Skeletal muscle tissue (tissue), 4 donors: ENCODE data around the gene OR52M1. TPM values are rescaled to one million over a fixed set of nuclear protein-coding genes. Genes with fewer than 3 reads are reported as not detected.
"Not testable (repeated sequence)": the region's sequence is repeated elsewhere in the genome, so short reads cannot be mapped to it uniquely, and the experiment has no call there.

ENCODE experiments used
- H3K27ac ChIP-seq: one replicate; pipeline ENCODE4 v1.7.0; 2013; ENCODE audit warnings: mild to moderate bottlenecking, low read depth, low read length, inconsistent platforms
- H3K27me3 ChIP-seq, 3 donors: one replicate each; pipeline ENCODE4 v1.7.0; 2013; ENCODE audit warnings: low read length in 3 of 3; ENCODE audit not compliant: control insufficient read depth in 3 of 3, insufficient read depth in 3 of 3
- H3K36me3 ChIP-seq, 3 donors: one replicate each; pipeline ENCODE4 v1.7.0; 2013; ENCODE audit warnings: low read length in 3 of 3; ENCODE audit not compliant: control insufficient read depth in 3 of 3, insufficient read depth in 3 of 3
- H3K4me1 ChIP-seq, 3 donors: one replicate each; pipeline ENCODE4 v1.7.0; 2013; ENCODE audit warnings: low read length in 3 of 3, mild to moderate bottlenecking in 3 of 3; ENCODE audit not compliant: control insufficient read depth in 3 of 3, insufficient read depth in 3 of 3
- H3K4me3 ChIP-seq, 3 donors: one replicate each; pipeline ENCODE4 v1.7.0; 2013; ENCODE audit warnings: low read length in 3 of 3
- H3K9ac ChIP-seq, 3 donors: one replicate each; pipeline ENCODE4 v1.7.0; 2013; ENCODE audit warnings: low read length in 3 of 3, mild to moderate bottlenecking in 3 of 3, moderate library complexity in 2 of 3, low read depth in 1 of 3
- H3K9me3 ChIP-seq, 3 donors: one replicate each; pipeline ENCODE4 v1.7.0; 2013; ENCODE audit warnings: low read length in 3 of 3; ENCODE audit not compliant: control insufficient read depth in 3 of 3
- total RNA-seq: library from RNA; depleted of rRNA; stranded (reverse); fragments of >200 nt; gene quantifications from one replicate; pipeline ENCODE4 v1.2.3, GENCODE V29; 2014
- donor health status: Osteomylitis.

The OR52M1 gene
- total RNA-seq, 1 donor from 2014 or later, result not detected

- Histone ChIP-seq H3K27ac (no peak overlapping the region), H3K4me3 (no peak overlapping the region), H3K36me3 (no peaks in the 10 kb centered on the region), H3K4me1 (peaks cover 0 to 6% (median 0%) of the 10 kb centered on the region in 3 donors), H3K9ac (no peak overlapping the region), H3K27me3 (peaks cover 0 to 4% (median 0%) of the 10 kb centered on the region in 3 donors), H3K9me3 (no peaks in the 10 kb centered on the region)
Measured at GRCh38 chr11:4527926-4528325, 17.1 kb upstream of the OR52M1 start.

GRCh38 chr11:4531686-4532085, 13.3 kb upstream of the OR52M1 start:
- not testable (repeated sequence) for H3K9ac ChIP-seq, H3K27ac ChIP-seq, H3K4me3 ChIP-seq, H3K4me1 ChIP-seq, H3K36me3 ChIP-seq, H3K27me3 ChIP-seq, H3K9me3 ChIP-seq

GRCh38 chr11:4539603-4540219, 5.3 kb upstream of the OR52M1 start:
- no peak overlapping the region for H3K27ac ChIP-seq
- no peak overlapping the region for H3K9ac ChIP-seq
- H3K4me3 ChIP-seq, result no peak overlapping the region
- no peaks in the 10 kb centered on the region for H3K4me1 ChIP-seq
- no peaks in the 10 kb centered on the region for H3K36me3 ChIP-seq
- H3K27me3 ChIP-seq, result no peaks in the 10 kb centered on the region
- H3K9me3 ChIP-seq, result no peaks in the 10 kb centered on the region

- no peaks in the 10 kb centered on the region for H3K36me3 ChIP-seq
- H3K27me3 ChIP-seq, result no peaks in the 10 kb centered on the region
- H3K4me3 ChIP-seq, result no peak overlapping the region
- no peaks in the 10 kb centered on the region for H3K4me1 ChIP-seq
- no peaks in the 10 kb centered on the region for H3K9me3 ChIP-seq
- no peak overlapping the region for H3K27ac ChIP-seq
- H3K9ac ChIP-seq, result no peak overlapping the region
Measured at GRCh38 chr11:4541071-4541470, 3.9 kb upstream of the OR52M1 start.

GRCh38 chr11:4543561-4543960, 1.4 kb upstream of the OR52M1 start:
- Histone ChIP-seq H3K36me3 (no peaks in the 10 kb centered on the region), H3K27me3 (no peaks in the 10 kb centered on the region), H3K9ac (no peak overlapping the region), H3K4me3 (no peak overlapping the region), H3K9me3 (no peaks in the 10 kb centered on the region), H3K27ac (no peak overlapping the region), H3K4me1 (no peaks in the 10 kb centered on the region)

- Histone ChIP-seq H3K4me3 (no peak overlapping the region), H3K36me3 (no peaks in the 10 kb centered on the region), H3K9ac (no peak overlapping the region), H3K4me1 (no peaks in the 10 kb centered on the region), H3K27ac (no peak overlapping the region), H3K27me3 (no peaks in the 10 kb centered on the region), H3K9me3 (peaks cover 0 to 2% (median 0%) of the 10 kb centered on the region in 3 donors)
Measured at GRCh38 chr11:4546878-4547277, 1.9 kb downstream of the OR52M1 start.

GRCh38 chr11:4547416-4547815, 2.4 kb downstream of the OR52M1 start:
- no peak overlapping the region for H3K27ac ChIP-seq
- H3K36me3 ChIP-seq, result no peaks in the 10 kb centered on the region
- no peaks in the 10 kb centered on the region for H3K4me1 ChIP-seq
- peaks cover 0 to 2% (median 0%) of the 10 kb centered on the region in 3 donors for H3K9me3 ChIP-seq
- no peak overlapping the region for H3K4me3 ChIP-seq
- no peak overlapping the region for H3K9ac ChIP-seq
- H3K27me3 ChIP-seq, result no peaks in the 10 kb centered on the region

- Histone ChIP-seq H3K27ac (no peak overlapping the region), H3K36me3 (no peaks in the 10 kb centered on the region), H3K9me3 (peaks cover 0 to 2% (median 0%) of the 10 kb centered on the region in 3 donors), H3K4me3 (no peak overlapping the region), H3K27me3 (no peaks in the 10 kb centered on the region), H3K4me1 (no peaks in the 10 kb centered on the region), H3K9ac (no peak overlapping the region)
Measured at GRCh38 chr11:4551346-4551979, 6.5 kb downstream of the OR52M1 start.

GRCh38 chr11:4559527-4560440, 14.8 kb downstream of the OR52M1 start:
- no peak overlapping the region for H3K27ac ChIP-seq

GRCh38 chr11:4560467-4560866, 15.5 kb downstream of the OR52M1 start:
- peaks cover 0 to 3% (median 0%) of the 10 kb centered on the region in 3 donors for H3K27me3 ChIP-seq
- H3K9me3 ChIP-seq, result no peaks in the 10 kb centered on the region
- no peak overlapping the region for H3K9ac ChIP-seq
- no peak overlapping the region for H3K4me3 ChIP-seq
- H3K4me1 ChIP-seq, result no peaks in the 10 kb centered on the region
- no peaks in the 10 kb centered on the region for H3K36me3 ChIP-seq
- H3K27ac ChIP-seq, result no peak overlapping the region

More at GRCh38 chr11:4559527-4560440, 14.8 kb downstream of the OR52M1 start:
- H3K4me1 ChIP-seq, result no peaks in the 10 kb centered on the region
- H3K36me3 ChIP-seq, result no peaks in the 10 kb centered on the region
- peaks cover 0 to 3% (median 0%) of the 10 kb centered on the region in 3 donors for H3K27me3 ChIP-seq
- H3K4me3 ChIP-seq, result no peak overlapping the region
- no peaks in the 10 kb centered on the region for H3K9me3 ChIP-seq
- no peak overlapping the region for H3K9ac ChIP-seq
